Stimulated activated CD4-positive, alpha-beta T cell treated with anti-CD3 and anti-CD28 coated beads, Interleukin-15, amount 100 ng/mL, for 24 hours (primary cell): Measurements from ENCODE around the gene GJA3.
A peak's percentile ranks its signal among the peaks of the same experiment; 100 is the strongest.

Experiments used
- DNase-seq: peaks from one replicate; pipeline ENCODE4 v3.0.0-alpha.2; 2020

The GJA3 gene

GRCh38 chr13:20160306-20161274 is at the start of gene GJA3:
Gene GJA3, minus strand, starts transcription at chr13:20161052. Its CDS starts 17,764 bp downstream, at chr13:20143288.
- peak; percentile 79 for DNase-seq

- no peak for DNase-seq
These were observed 49.1 kb upstream of the GJA3 start for GRCh38 chr13:20209948-20210347.

- no peak for DNase-seq
These were observed 45.9 kb upstream of the GJA3 start for GRCh38 chr13:20206698-20207235.

DNA sequence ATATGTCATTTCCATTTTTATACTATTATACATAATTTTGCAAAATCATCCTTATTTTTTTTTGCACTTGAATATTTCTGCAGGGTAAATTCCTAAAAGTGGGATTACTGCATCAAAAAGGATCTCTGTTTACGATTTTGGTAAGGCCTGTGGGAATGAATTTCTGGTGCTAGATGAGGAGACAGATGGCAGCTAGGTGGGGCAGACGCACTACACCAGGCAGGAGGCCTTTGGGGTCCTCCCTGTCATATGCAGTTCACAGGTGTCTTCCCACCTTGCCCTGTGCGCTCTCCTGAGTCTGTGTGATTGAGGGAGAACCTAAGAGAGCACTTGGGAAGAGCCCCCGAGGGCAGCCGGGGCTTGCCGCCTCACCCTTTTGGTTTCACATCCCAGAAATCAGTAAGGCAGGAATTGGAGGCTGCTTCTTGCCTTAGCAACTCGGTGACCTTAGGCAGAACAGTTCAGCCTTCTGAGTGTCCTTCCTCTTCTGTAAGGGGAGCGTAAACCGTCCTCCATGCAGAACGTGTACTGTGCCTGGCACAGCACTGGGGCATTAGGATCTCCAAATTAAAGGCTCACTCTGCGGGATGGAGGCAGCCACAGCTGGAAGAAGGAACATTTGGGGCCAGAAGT is 45.3 kb upstream of the GJA3 start:
- no peak for DNase-seq

DNA sequence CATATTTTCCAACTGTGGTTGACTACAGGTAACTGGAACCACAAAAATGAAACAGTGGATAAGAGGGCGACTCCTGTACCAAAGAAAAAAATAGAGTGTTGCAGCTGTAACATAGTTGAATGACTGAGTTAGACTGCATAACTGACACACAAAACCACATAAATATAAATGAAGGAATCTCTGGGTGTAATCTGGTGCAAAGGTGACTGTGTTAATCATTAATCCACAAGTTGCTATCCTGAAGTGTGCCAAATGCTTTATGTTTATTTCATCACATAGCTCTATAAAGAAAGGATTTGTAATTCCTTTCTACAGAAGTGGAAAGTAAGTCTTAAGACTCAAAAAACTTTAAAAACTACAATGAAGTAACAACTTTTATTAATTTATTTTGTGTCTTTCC is 37.9 kb upstream of the GJA3 start:
- no peak for DNase-seq

DNA sequence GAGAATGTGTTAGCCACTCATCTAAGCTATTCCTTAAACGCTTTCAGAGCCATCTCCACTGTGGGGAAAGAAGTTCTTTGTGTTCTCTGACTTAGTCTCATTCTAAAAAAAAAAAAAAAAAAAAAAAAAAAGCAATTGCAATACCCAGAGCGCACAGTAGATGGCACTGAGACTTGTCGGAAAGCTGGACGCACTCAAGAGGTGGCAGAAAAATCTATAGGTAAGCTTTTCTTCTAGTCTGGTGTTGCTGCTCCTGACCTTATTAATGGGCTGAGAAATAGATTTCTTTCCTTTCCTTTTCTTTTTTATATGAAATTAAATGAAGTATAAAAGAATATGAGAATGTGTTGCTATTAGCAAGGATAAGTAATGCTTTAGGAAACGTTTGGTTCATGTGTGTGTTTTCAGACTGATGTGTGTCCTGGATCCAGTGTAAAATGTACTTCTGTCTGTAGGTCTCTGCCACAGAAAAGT is 36.5 kb upstream of the GJA3 start:
- peak; percentile 27 for DNase-seq

GRCh38 chr13:20195801-20196200 is 34.9 kb upstream of the GJA3 start:
- DNase-seq, result no peak

GRCh38 chr13:20193907-20194631 is 33.2 kb upstream of the GJA3 start:
- peak; percentile 50 for DNase-seq

GRCh38 chr13:20193162-20193906 is 32.5 kb upstream of the GJA3 start:
- DNase-seq, result peak; percentile 23

GRCh38 chr13:20192836-20193161 is 31.9 kb upstream of the GJA3 start, which contains the start of gene GJB2:
Gene GJB2, minus strand, starts transcription at chr13:20192938. Its CDS starts 3,357 bp downstream, at chr13:20189581.
- peak; percentile 46 for DNase-seq

DNA sequence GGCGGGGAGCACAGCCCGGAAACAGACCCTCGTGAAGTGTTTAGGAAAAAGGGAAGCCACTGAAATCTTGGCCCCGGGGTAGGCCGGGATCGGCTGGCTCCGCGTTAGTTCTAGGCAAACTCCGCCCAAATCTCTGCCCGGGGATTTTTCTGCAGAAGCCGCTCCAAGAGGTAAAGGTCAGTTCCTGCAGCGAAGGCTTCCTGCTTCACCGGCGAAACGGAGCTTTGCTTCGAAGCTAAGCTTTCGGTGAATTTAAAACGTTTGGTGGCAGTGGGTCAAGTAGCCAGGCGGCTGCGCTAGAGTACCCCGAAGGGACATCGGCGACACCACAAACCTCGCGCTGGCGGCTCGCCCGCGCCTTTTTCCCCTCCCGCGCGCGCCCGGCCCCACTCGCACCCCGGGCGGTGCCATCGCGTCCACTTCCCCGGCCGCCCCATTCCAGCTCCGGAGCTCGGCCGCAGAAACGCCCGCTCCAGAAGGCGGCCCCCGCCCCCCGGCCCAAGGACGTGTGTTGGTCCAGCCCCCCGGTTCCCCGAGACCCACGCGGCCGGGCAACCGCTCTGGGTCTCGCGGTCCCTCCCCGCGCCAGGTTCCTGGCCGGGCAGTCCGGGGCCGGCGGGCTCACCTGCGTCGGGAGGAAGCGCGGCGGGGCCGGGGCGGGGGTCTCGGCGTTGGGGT is 31.4 kb upstream of the GJA3 start:
- peak; percentile 32 for DNase-seq

DNA sequence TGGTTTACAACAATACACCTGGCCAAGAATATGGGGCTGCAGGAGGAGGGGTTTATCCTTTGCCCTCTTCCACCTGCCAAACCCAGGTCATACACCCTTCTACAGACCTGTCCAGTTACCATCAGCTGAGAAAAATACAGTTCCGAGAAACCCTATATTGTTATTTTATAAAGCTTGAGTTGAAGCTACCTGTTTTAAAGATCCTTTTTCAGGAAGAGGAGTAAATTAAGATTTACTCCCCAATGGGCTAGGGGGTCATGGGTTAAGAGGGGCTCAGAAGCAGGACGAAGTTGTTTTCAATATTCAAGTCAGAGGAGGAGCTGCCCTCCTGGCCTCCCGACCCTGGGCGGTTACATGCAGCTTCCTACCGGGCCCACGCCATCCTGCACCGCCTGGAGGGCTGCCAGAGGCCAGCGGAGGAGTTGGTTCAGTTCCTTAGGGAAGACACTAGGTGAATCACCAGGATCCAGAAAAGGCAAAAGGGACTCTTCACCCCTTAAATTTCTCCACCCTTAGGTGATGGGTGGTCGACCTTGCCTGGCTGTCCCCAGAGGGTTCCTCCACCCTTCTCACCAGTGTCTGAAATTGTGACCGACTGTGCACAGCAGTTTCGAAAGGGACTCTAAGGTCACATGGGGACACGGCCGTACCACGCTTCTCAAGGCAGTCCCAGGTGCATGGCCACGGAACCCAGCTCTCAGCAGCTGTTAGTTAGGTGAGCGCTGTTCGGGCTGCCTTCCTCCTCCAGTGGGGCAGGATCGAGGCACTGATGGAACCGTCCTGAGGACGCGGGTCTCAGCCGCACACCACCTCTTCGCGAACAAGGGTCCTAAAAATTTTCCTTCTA is 30.7 kb upstream of the GJA3 start:
- no peak for DNase-seq

DNA sequence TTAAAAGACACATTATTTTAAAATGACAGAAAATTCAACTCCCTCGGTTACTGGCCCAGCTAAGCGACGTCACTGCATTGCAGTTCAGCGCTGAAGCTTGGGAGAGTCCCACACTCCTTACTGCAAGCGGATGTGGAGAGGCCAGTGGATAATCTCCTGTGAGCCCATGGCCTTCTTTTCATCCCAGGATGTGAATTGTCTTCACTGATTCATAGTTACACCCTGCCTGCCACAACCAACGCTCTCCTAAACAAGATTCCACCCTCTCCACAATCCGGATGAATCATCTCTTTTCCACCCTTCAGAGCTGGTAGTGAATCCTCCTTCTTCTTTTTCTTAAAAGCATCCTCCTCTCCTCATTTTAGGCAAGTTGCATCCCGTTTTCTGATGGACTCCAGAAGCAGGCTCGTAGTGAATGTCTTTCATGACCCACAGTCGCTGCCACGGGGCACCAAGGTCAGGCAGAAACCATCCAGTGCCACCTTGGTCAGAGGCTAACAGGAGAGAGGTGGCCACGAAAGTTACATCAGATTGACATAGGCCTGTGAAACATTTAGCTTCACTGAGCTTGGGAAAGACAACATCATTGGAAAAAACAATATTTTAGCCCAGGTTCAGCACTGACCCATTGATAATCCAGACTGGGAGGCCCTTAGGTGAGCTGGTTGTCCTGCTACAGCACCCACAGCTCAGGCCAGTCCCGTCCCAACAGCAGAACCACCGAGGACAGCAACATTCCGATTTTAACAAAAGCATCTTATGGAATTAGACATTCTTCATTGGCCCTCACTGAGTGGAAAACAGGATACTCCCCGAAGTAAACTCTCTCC is 29.8 kb upstream of the GJA3 start:
- DNase-seq, result no peak

DNA sequence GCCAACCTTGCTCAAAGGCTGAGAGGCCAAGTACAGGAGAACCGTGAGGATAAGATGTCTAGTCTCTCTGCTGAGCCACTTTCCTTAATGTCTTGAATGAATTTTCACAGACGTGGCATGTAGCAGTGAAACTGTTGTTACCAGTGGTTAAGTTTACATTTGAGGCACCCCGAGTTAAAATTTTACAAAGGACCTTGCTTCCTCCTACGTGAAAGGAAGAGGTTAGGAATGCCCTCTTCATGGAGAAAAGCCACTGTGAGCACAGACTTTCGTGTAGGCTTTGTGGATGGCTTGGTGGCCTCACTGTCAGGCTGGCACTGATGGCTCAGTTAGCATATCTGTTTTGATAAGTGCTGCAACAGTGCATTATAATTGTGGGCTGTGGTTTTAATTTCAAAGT is 29.2 kb upstream of the GJA3 start:
- no peak for DNase-seq

DNA sequence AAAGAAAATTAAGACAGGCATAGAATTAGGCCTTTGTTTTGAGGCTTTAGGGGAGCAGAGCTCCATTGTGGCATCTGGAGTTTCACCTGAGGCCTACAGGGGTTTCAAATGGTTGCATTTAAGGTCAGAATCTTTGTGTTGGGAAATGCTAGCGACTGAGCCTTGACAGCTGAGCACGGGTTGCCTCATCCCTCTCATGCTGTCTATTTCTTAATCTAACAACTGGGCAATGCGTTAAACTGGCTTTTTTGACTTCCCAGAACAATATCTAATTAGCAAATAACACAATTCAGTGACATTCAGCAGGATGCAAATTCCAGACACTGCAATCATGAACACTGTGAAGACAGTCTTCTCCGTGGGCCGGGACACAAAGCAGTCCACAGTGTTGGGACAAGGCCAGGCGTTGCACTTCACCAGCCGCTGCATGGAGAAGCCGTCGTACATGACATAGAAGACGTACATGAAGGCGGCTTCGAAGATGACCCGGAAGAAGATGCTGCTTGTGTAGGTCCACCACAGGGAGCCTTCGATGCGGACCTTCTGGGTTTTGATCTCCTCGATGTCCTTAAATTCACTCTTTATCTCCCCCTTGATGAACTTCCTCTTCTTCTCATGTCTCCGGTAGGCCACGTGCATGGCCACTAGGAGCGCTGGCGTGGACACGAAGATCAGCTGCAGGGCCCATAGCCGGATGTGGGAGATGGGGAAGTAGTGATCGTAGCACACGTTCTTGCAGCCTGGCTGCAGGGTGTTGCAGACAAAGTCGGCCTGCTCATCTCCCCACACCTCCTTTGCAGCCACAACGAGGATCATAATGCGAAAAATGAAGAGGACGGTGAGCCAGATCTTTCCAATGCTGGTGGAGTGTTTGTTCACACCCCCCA is 28.1 kb upstream of the GJA3 start:
- no peak for DNase-seq

DNA sequence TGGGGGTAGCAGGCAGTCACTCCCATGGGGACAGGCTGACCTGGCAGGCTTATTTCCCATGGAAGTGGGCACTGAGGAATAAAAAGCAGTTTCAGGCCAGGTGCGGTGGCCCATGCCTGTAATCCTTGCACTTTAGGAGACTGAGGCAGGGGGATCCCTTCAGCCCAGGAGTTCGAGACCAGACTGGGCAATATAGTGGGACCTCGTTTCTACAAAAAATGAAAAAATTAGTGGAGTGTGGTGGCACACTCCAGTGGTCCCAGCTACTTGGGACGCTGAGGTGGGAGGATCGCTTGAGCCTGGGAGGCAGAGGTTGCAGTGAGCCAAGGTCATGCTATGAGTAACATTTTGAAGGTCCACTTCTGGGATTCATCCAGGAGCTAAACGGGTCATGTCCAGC is 25.9 kb upstream of the GJA3 start:
- DNase-seq, result no peak

DNA sequence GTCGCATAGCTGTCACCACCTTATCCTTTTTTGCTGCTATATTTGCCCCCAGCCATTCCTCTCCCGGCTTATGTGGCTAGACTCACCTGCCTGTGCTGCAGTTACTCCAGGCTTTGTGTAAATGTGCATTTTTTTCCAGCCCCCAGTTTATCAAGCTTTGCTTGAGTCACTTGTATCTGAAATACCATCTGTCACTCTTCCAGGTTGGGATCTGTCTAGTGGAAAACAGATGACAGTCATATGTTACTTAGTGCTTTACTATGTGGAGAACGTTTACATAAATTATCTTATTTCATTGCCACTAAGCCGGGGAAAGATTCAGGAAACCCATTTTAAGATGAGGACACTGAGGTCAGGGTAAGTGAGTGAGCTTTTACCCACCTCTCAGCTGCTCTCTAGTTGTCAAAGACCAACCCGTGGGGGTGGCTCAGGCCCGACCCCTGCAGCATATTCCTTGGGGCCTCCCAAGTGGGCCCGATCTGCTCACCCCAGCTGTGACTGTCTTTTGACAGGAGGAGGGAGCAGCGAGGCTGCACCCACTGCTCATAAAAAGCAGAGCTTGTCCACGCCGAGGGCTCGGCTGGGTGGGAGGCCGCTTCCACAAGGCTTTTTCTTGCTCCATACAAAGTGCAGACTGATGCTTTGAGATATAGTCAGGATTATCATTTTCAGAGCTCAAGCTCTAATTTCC is 24.7 kb upstream of the GJA3 start:
- no peak for DNase-seq

DNA sequence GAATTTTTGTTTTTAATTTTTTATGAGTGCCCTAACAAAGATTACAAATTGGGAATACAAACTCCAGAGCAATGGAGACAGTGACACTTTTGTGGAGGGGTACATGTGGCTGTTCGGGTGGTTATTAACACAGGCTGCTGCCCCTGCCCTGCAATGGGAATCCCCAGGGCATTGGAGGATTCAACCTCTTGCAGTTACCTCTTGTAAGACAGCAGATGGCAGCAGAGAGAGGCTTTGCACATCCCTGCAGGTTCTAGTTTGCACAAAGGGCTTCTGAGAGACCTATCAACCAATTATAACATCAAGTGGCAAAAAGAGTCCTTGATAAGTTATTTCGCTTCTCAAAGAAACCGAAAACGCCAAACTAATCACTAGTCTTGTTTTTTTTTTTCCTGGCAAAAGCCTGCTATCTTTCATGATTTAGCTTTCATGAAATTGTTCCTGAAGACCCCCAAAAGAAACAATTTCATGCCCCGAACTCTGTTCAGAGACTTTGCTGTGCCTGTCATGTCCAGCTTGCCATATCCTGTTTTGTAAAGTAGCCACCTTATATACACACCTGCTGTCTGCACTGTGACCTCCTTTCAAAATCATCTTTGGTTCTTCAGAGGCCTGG is 21.5 kb upstream of the GJA3 start:
- peak; percentile 50 for DNase-seq
